T-cell (primary cell): ENCODE data around the gene ATP9B. TPM values are rescaled to one million over a fixed set of nuclear protein-coding genes. Genes with fewer than 3 reads are reported as not detected.

Experiments used
- ATAC-seq, 4 experiments: fragments of 200-7000 bp in 3 of 4; fragments of 150-1000 bp in 1 of 4; cut with Tn5 transposase; replicated peaks in 1 of 4; 1 replicate in 3 of 4; 2 replicates in 1 of 4; pipeline ENCODE4 v1.10.0; 2021; ENCODE audit warnings: moderate library complexity in 3 of 4, mild to moderate bottlenecking in 2 of 4, moderate number of reproducible peaks in 1 of 4
- CTCF ChIA-PET, 2 donors: fragments of 300-600 bp; sonication (Branson Sonifier 250); formaldehyde crosslinking; loops; one replicate each; lab custom pipeline; 2022; ENCODE audit warnings: antibody characterized with exemption in 2 of 2; lab: Charles Lee
- POLR2A ChIA-PET, 2 donors: fragments of 300-600 bp; sonication (Branson Sonifier 250); formaldehyde crosslinking; loops; one replicate each; lab custom pipeline; 2022; ENCODE audit warnings: antibody characterized with exemption in 2 of 2; lab: Charles Lee
- DNase-seq, 35 experiments: peaks; one replicate each; pipeline versions ENCODE4 v3.0.0 to v3.0.0-alpha.2; 2013 to 2023
- H3K27ac ChIP-seq: one replicate; pipeline ENCODE4 v1.5.1; 2013; ENCODE audit warnings: low read length
- H3K27me3 ChIP-seq, 2 experiments: replicated peaks in 1 of 2; 1 replicate in 1 of 2; 2 replicates in 1 of 2; pipeline versions ENCODE4 v1.6.1 to v1.7.0; 2013; ENCODE audit warnings: low read length in 1 of 2, mixed read lengths in 1 of 2; ENCODE audit not compliant: control insufficient read depth in 2 of 2, insufficient read depth in 2 of 2; ENCODE audit errors: extremely low read depth in 1 of 2
- H3K36me3 ChIP-seq, 2 donors: 1 replicate in 1 of 2; 2 replicates in 1 of 2; pipeline versions ENCODE4 v1.6.1 to v1.7.0; 2013; ENCODE audit warnings: low read length in 1 of 2; ENCODE audit not compliant: control insufficient read depth in 2 of 2, insufficient read depth in 1 of 2; ENCODE audit errors: extremely low read depth in 1 of 2
- H3K4me1 ChIP-seq, 2 experiments: 1 replicate in 1 of 2; 2 replicates in 1 of 2; pipeline versions ENCODE4 v1.6.1 to v1.7.0; 2013; ENCODE audit warnings: low read length in 2 of 2, mixed read lengths in 1 of 2; ENCODE audit not compliant: insufficient read depth in 2 of 2, control insufficient read depth in 1 of 2; ENCODE audit errors: extremely low read depth in 1 of 2
- H3K4me3 ChIP-seq, 2 donors: 1 replicate in 1 of 2; 2 replicates in 1 of 2; pipeline versions ENCODE4 v1.5.1 to v1.7.0; 2013; ENCODE audit warnings: mild to moderate bottlenecking in 2 of 2, low read length in 1 of 2, moderate library complexity in 1 of 2; ENCODE audit not compliant: control insufficient read depth in 1 of 2; ENCODE audit errors: extremely low read depth in 1 of 2
- H3K9me3 ChIP-seq: 2 replicates; pipeline ENCODE4 v1.7.0; 2013
- H3K27ac Mint-ChIP-seq, 2 donors: one replicate each; pipeline ENCODE4 v1.8.0; 2020 to 2021; ENCODE audit warnings: mild to moderate bottlenecking in 2 of 2, mixed read lengths in 2 of 2
- H3K27me3 Mint-ChIP-seq, 2 donors: one replicate each; pipeline ENCODE4 v1.8.0; 2021 to 2022; ENCODE audit warnings: mixed read lengths in 2 of 2
- H3K36me3 Mint-ChIP-seq: one replicate; pipeline ENCODE4 v1.8.0; 2021; ENCODE audit warnings: mixed read lengths
- H3K4me1 Mint-ChIP-seq, 3 donors: one replicate each; pipeline ENCODE4 v1.8.0; 2020 to 2022; ENCODE audit warnings: mixed read lengths in 3 of 3, mild to moderate bottlenecking in 1 of 3
- H3K4me3 Mint-ChIP-seq, 3 donors: one replicate each; pipeline ENCODE4 v1.8.0; 2020 to 2022; ENCODE audit warnings: mild to moderate bottlenecking in 3 of 3, mixed read lengths in 3 of 3, moderate library complexity in 3 of 3
- H3K9me3 Mint-ChIP-seq, 3 donors: one replicate each; pipeline ENCODE4 v1.8.0; 2020 to 2022; ENCODE audit warnings: mixed read lengths in 3 of 3
- WGBS: methylation state at CpG from one replicate; pipeline ENCODE4 v1.1.5; 2013; ENCODE audit warnings: missing lambda C conversion rate; ENCODE audit not compliant: insufficient coverage; 5-methylcytosine and 5-hydroxymethylcytosine counted together
- total RNA-seq, 35 experiments: library from RNA in 6 of 35; stranded (reverse) in 6 of 35; fragments of 120-200 nt in 1 of 35; gene quantifications; one replicate each; pipeline versions ENCODE4 v1.2.1 to v1.2.4 and lab custom pipeline; 2013 to 2026

The ATP9B gene
- total RNA-seq, 5 donors from 2014 or later (not counting 1 experiment from before 2014, with no cell fraction given) = 54.1 to 95.2 (median 65.4) TPM

DNA sequence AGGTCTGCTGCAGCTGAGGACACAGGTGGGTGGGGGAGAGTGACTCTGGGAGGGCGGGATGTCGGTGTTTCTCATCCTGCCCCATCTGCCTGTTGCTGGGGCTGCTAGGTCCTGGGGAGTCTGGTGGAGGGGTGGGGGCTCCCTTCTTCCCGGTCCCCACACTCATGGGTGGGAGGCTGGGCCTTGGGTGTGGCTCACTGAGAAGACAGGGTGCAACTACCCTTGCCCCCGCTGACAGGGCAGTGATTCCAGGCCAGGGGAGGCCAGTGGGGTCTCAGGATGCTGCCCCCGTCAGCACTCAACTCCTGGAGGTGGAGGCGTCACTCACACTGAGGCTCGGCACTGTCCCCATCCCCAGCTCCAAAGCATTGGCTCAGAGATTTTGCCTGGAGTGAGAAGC is 318.8 kb downstream of the ATP9B start:
- 80% methylated on average over 1 of the region's 7 CpGs for WGBS
- H3K4me3 ChIP-seq = no peak overlapping the region
- H3K36me3 Mint-ChIP-seq = no peaks in the 10 kb centered on the region
- no peaks in the 10 kb centered on the region for H3K9me3 Mint-ChIP-seq
- DNase-seq = peak in 1 of 35 experiments; percentile 12
- H3K9me3 ChIP-seq = no peaks in the 10 kb centered on the region
- peaks cover 0 to 24% of the 10 kb centered on the region in 2 experiments for H3K27me3 ChIP-seq
- no peak overlapping the region for H3K4me3 Mint-ChIP-seq
- ATAC-seq = no peak
- ChIA-PET CTCF (no interaction called here), POLR2A (no interaction called here)
- H3K4me1 Mint-ChIP-seq = peaks cover 16 to 39% (median 20%) of the 10 kb centered on the region in 3 donors
- peaks cover 3 to 5% of the 10 kb centered on the region in 2 experiments for H3K4me1 ChIP-seq
- H3K36me3 ChIP-seq = no peaks in the 10 kb centered on the region
- H3K27me3 Mint-ChIP-seq = peaks cover 0 to 3% of the 10 kb centered on the region in 2 donors
- no peak overlapping the region for H3K27ac ChIP-seq
- no peak overlapping the region for H3K27ac Mint-ChIP-seq

DNA sequence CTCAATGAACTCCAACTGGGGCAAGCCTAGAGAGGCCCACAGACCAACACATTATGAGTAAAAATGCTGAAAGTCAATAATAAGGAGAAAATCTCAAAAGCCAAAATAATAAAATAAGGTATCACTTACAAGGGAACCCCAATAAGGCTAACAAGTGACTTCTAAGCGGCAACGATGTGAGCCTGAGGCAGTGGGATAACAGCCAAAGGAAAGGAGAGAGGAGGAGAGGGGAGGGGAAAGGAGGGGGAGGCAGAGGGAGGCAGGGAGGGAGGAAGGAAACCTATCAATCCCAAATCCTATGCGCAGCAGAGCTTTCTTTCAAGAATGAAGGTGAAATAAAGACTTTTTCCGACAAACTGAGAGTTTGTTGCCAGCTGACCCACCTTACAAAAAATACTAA is 320.5 kb downstream of the ATP9B start:
- Mint-ChIP-seq H3K36me3 (no peaks in the 10 kb centered on the region), H3K27ac (no peak overlapping the region), H3K4me3 (no peak overlapping the region), H3K4me1 (peaks cover 21 to 46% (median 25%) of the 10 kb centered on the region in 3 donors), H3K9me3 (no peaks in the 10 kb centered on the region), H3K27me3 (peaks cover 0 to 3% of the 10 kb centered on the region in 2 donors)
- ATAC-seq (no peak), DNase-seq (no peak)
- H3K27me3 ChIP-seq = peaks cover 0 to 31% of the 10 kb centered on the region in 2 experiments
- no peaks in the 10 kb centered on the region for H3K36me3 ChIP-seq
- ChIA-PET POLR2A (no interaction called here), CTCF (interaction anchor here in 1 of 2 donors (2.9 kb wide), 1 partner anchor 11 kb away, joined by 8 read pairs; no protein-coding TSS in a partner anchor)
- no peak overlapping the region for H3K4me3 ChIP-seq
- H3K9me3 ChIP-seq = no peaks in the 10 kb centered on the region
- no CpG with 5 or more reads among the region's 4 CpGs for WGBS
- peaks cover 6 to 13% of the 10 kb centered on the region in 2 experiments for H3K4me1 ChIP-seq
- no peak overlapping the region for H3K27ac ChIP-seq

DNA sequence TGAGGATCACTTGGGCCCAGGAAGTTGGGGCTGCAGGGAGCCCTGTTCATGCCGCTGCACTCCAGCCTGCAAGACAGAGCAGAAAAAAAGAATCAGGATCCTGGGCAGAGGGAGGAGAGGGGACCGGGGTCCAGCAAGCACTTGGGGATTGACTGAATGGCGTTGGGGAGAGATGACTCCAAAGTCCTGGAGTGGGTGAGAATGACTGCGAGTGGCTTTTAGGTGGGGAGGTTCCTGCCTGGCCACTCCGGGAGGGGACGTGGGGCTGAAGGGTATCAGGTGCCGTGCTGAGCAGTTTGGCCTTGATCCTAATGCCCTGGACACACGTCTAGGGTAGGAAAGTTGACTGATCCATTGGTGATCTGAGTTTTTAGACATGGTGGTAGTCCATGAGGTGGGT is 323.0 kb downstream of the ATP9B start:
- H3K4me3 Mint-ChIP-seq = peak overlapping the region; percentile 66 to 90 (median 90)
- H3K27ac Mint-ChIP-seq = peak overlapping the region in 1 of 2 donors; percentile 62
- DNase-seq (no peak), ATAC-seq (no peak)
- no peaks in the 10 kb centered on the region for H3K9me3 Mint-ChIP-seq
- H3K27me3 Mint-ChIP-seq = peaks cover 0 to 3% of the 10 kb centered on the region in 2 donors
- POLR2A ChIA-PET = interaction anchor here (0.6 to 0.9 kb wide), 3 partner anchors 13 to 124 kb away, joined by 3 to 4 read pairs (median 4); no protein-coding TSS in a partner anchor
- Histone ChIP-seq H3K4me3 (no peak overlapping the region), H3K9me3 (no peaks in the 10 kb centered on the region), H3K36me3 (no peaks in the 10 kb centered on the region), H3K27me3 (peaks cover 0 to 38% of the 10 kb centered on the region in 2 experiments), H3K4me1 (peaks cover 6 to 26% of the 10 kb centered on the region in 2 experiments), H3K27ac (no peak overlapping the region)
- H3K4me1 Mint-ChIP-seq = peaks cover 23 to 46% (median 29%) of the 10 kb centered on the region in 3 donors
- CTCF ChIA-PET = interaction anchor here (0.7 to 2.9 kb wide), 5 partner anchors 12 to 584 kb away, joined by 3 to 8 read pairs (median 5); no protein-coding TSS in a partner anchor
- H3K36me3 Mint-ChIP-seq = no peaks in the 10 kb centered on the region
- WGBS = 93% methylated on average over 6 of the region's 8 CpGs

DNA sequence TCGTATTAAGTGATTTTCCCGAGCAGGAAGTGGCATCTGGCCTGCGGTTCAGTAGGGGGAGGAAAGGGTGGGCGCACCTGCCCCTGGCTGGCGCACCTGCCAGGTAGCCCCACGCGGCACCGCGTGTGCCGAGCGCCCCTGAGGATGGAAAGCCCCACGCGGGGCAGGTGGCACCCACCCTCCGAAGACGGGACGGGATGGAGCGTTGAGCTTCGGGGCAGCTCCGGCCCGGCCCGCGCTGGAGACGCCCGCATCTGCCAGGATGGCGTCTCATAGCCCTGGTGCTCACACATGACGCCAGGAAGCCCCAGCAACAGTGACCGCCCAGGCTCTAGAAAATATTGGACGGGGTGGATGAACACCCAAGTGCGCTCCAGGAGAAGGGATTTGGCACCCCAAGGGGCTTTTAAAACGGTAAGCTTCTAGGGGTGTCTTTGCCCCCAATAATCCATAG is 324.0 kb downstream of the ATP9B start:
- peaks cover 27 to 41% (median 31%) of the 10 kb centered on the region in 3 donors for H3K4me1 Mint-ChIP-seq
- no peaks in the 10 kb centered on the region for H3K36me3 Mint-ChIP-seq
- H3K27me3 Mint-ChIP-seq = peaks cover 0 to 3% of the 10 kb centered on the region in 2 donors
- ATAC-seq (peak in 3 of 4 experiments; percentile 8 to 32 (median 13)), DNase-seq (peak in 5 of 35 experiments; percentile 20 to 48 (median 42))
- H3K27me3 ChIP-seq = peaks cover 0 to 35% of the 10 kb centered on the region in 2 experiments
- CTCF ChIA-PET = interaction anchor here (0.6 to 1.7 kb wide), 9 partner anchors 10 to 286 kb away, joined by 3 to 8 read pairs (median 4); no protein-coding TSS in a partner anchor
- no peaks in the 10 kb centered on the region for H3K9me3 Mint-ChIP-seq
- 2% methylated on average over 27 of the region's 30 CpGs for WGBS
- POLR2A ChIA-PET = interaction anchor here in 1 of 2 donors (0.7 kb wide), 3 partner anchors 12 to 130 kb away, joined by 5 to 7 read pairs (median 5); no protein-coding TSS in a partner anchor
- H3K27ac Mint-ChIP-seq = peak overlapping the region in 1 of 2 donors; percentile 52
- H3K27ac ChIP-seq = no peak overlapping the region
- H3K9me3 ChIP-seq = no peaks in the 10 kb centered on the region
- H3K4me3 ChIP-seq = peak overlapping the region; percentile 35 to 50
- H3K4me1 ChIP-seq = peaks cover 8 to 34% of the 10 kb centered on the region in 2 experiments
- no peaks in the 10 kb centered on the region for H3K36me3 ChIP-seq
- peak overlapping the region; percentile 78 to 90 (median 90) for H3K4me3 Mint-ChIP-seq

DNA sequence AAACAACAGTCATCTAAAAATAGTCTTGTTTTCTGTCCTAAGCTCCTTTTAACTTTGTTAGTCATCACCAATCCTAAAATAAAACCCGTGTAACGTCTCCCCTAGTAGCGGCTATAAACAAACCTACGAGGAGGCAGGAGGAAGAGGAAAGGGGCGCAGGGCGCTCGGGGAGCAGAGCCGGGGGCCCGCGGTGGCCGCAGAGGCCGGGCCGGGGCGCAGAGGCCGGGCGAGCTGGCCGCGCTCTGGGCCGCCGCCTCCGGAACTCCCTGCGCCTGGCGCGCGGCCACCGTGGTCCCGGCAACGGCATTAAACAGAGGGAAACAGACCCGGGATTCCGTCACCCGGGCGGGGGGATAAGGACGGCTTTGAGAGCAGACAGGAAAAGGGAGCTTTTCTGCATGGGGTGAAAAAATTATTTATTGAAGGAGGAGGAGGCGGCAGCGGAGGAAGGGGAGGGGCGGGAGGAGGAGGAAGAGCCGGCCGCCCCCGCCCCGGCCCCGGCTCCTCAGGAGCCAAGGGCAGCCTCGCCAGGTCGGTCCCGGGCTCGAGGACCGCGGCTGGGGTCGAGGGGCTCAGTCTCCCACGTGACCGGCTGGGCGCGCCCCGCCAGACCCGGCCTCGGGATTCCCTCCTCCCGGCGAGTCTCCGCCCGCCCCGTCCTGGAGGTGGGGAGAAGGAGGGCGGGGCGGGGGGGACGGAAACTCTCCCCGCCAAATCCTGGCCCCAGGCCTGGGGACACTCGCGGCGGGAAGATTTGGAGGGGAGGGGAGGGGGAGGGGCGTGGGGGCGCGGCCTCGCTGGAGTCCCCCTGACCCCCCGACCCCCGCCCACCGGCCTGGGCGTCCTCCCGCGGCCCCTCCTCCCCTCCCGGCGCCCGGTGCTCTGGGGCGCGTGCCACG is 324.7 kb downstream of the ATP9B start:
- H3K4me1 ChIP-seq = peaks cover 8 to 41% of the 10 kb centered on the region in 2 experiments
- no peaks in the 10 kb centered on the region for H3K36me3 ChIP-seq
- peaks cover 0 to 34% of the 10 kb centered on the region in 2 experiments for H3K27me3 ChIP-seq
- Mint-ChIP-seq H3K4me3 (peak overlapping the region; percentile 78 to 90 (median 90)), H3K9me3 (no peaks in the 10 kb centered on the region), H3K27ac (peak overlapping the region in 1 of 2 donors; percentile 52), H3K4me1 (peaks cover 30 to 41% (median 35%) of the 10 kb centered on the region in 3 donors), H3K36me3 (no peaks in the 10 kb centered on the region), H3K27me3 (peaks cover 0 to 3% of the 10 kb centered on the region in 2 donors)
- DNase-seq = peak in 11 of 35 experiments; percentile 17 to 61 (median 43)
- no peak overlapping the region for H3K27ac ChIP-seq
- POLR2A ChIA-PET = interaction anchor here (0.7 kb wide), 4 partner anchors 8 to 130 kb away, joined by 3 to 7 read pairs (median 5); no protein-coding TSS in a partner anchor
- ATAC-seq = peak; percentile 17 to 32 (median 24)
- H3K9me3 ChIP-seq = no peaks in the 10 kb centered on the region
- peak overlapping the region; percentile 35 to 50 for H3K4me3 ChIP-seq
- CTCF ChIA-PET = interaction anchor here (0.6 to 1.7 kb wide), 8 partner anchors 10 to 132 kb away, joined by 3 to 8 read pairs (median 4); no protein-coding TSS in a partner anchor
- WGBS = under 1% methylated on average over 45 of the region's 83 CpGs
